NB4 (cell line): Measurements from ENCODE around the gene IDH3G.

Experiments
- MYC ChIP-seq: IDR thresholded peaks from 2 replicates; pipeline ENCODE4 v1.6.1; 2011; ENCODE audit warnings: low read depth, low read length
- POLR2A ChIP-seq: IDR thresholded peaks from 2 replicates; pipeline ENCODE4 v1.6.1; 2011; ENCODE audit warnings: mild to moderate bottlenecking; ENCODE audit not compliant: insufficient read length; ENCODE audit errors: extremely low read depth
- TF ChIP-seq, protein P1 (sequence below): IDR thresholded peaks from one replicate; pipeline ENCODE4 v1.5.1; 2012; ENCODE audit warnings: low read depth, low read length
- TF ChIP-seq, protein P2 (sequence below): IDR thresholded peaks from 2 replicates; pipeline ENCODE4 v1.6.1; 2011; ENCODE audit warnings: low read depth, low read length

- TF ChIP-seq, protein P1, sequence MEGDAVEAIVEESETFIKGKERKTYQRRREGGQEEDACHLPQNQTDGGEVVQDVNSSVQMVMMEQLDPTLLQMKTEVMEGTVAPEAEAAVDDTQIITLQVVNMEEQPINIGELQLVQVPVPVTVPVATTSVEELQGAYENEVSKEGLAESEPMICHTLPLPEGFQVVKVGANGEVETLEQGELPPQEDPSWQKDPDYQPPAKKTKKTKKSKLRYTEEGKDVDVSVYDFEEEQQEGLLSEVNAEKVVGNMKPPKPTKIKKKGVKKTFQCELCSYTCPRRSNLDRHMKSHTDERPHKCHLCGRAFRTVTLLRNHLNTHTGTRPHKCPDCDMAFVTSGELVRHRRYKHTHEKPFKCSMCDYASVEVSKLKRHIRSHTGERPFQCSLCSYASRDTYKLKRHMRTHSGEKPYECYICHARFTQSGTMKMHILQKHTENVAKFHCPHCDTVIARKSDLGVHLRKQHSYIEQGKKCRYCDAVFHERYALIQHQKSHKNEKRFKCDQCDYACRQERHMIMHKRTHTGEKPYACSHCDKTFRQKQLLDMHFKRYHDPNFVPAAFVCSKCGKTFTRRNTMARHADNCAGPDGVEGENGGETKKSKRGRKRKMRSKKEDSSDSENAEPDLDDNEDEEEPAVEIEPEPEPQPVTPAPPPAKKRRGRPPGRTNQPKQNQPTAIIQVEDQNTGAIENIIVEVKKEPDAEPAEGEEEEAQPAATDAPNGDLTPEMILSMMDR = no peak
- TF ChIP-seq POLR2A = no peak
- TF ChIP-seq, protein P2, sequence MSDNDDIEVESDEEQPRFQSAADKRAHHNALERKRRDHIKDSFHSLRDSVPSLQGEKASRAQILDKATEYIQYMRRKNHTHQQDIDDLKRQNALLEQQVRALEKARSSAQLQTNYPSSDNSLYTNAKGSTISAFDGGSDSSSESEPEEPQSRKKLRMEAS = no peak
- TF ChIP-seq MYC = no peak
These were observed 20.2 kb downstream of the IDH3G start for GRCh38 chrX:153773741-153774575.
